ENCODE data around the gene CSNK1E.

The CSNK1E gene

GRCh38 chr22:38305471-38306448 is 11.5 kb downstream of the CSNK1E start:
- DNase-seq = no peak

- DNase-seq = no peak
These were observed 12.7 kb downstream of the CSNK1E start for GRCh38 chr22:38304526-38304925.

- no peak for DNase-seq
These were observed 13.3 kb downstream of the CSNK1E start for GRCh38 chr22:38303974-38304373.

DNA sequence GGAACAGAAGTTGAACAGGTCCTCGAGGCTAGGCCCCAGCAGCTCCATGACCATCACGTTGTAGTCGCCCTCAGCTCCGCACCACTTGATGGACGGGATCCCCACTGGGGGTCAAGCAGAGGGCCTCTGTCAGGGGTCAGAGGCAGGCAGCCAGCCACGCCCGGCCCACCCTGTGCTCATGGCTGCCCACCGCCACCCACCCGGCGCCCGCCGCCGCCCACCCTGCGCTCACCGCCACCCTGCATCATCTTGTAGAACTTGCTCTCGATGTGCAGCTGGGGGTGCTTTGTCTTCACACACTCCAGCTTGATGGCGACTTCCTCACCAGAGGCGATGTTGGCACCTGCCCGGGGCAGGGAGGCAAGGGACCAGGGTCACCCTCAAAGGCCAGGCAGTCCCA is 14.3 kb downstream of the CSNK1E start:
- no peak for DNase-seq

- DNase-seq = no peak
These were observed 16.3 kb downstream of the CSNK1E start for GRCh38 chr22:38300946-38301345.

- DNase-seq = no peak
These were observed 16.9 kb downstream of the CSNK1E start for GRCh38 chr22:38300197-38300945.

GRCh38 chr22:38299770-38300102 is 17.5 kb downstream of the CSNK1E start:
- DNase-seq = no peak

DNA sequence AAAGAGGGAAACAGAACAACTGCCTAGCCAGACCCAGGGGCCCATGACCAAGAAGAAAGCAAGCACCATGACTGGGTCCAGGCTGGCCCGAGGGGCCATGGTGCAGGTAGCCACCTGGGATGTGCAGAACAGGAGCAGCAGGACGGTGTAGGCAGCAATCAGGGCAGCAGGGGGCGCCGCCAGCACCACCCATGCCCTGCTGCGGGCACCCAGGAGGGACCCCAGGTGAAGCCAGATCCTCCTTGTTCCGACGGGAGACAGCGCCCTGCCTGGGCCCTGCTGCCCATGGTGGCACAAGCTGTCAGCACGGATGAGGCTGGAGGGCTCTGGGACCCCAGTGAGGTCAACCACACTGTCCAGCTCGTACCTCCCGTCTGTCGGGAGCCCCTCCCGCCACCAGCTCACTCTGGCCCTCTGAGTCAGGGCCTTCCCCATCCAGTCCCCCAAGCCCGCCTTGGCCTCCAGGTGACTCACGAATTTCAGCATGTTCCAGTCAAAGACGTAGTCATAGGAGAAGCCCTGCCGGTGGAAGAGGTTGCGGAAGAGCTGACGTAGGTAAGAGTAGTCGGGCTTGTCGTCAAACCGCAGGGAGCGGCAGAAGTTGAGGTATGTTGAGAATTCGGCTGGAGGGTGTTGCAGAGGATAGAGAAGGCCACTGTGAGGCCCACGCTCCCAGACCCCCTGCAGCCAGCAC is 18.8 kb downstream of the CSNK1E start:
- DNase-seq = no peak

GRCh38 chr22:38296372-38296771 is 20.9 kb downstream of the CSNK1E start:
- DNase-seq = no peak

- DNase-seq = no peak
These were observed 21.4 kb downstream of the CSNK1E start for GRCh38 chr22:38295863-38296262.

- no peak for DNase-seq
These were observed 21.9 kb downstream of the CSNK1E start for GRCh38 chr22:38295339-38295738.

DNA sequence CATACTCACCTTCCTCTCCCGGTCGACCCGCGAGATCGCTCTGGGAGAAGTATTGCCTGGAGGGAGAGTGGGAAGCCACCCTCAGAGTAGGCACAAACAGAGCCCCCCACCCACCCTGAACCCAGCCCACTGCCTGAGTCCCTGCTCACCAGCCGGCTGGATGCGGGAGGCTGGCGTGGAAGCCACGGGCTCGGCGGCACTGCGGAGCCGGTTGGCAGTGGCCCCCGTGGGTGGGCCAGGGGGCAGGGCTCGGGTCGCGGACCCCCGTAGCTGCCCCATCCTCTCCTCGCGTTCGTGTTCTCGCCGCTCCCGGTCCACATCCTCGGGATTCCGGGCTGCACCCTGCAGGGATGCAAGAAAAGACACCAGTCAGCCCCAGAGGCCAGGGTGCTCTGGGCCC is 23.0 kb downstream of the CSNK1E start:
- DNase-seq = no peak

DNA sequence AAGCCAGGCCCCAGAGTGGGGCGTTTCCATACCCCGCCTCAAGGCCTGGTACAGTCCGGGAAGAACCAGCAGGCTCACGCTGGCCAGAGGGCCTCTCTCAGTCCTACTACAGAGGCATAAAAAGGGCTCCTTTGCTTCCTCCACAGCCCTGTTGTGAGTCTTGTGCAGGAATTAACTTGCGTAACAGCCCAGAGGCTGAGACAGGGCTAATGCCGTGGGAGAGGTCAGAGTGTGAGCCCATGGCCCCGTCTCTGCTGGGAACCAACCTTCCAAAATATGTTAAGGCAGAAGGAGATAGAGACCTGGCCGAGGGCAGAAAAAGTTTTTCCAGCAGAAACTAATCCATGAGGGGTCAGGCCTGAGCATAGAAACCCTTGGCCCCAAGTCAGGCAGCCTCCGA is 24.5 kb downstream of the CSNK1E start:
- no peak for DNase-seq

GRCh38 chr22:38291201-38291777 is 25.9 kb downstream of the CSNK1E start:
- no peak for DNase-seq

- no peak for DNase-seq
These were observed 26.9 kb downstream of the CSNK1E start for GRCh38 chr22:38290347-38290746.

- DNase-seq = no peak
These were observed 27.6 kb downstream of the CSNK1E start for GRCh38 chr22:38289583-38290082.

GRCh38 chr22:38286915-38287669 is 30.1 kb downstream of the CSNK1E start:
- DNase-seq = no peak

DNA sequence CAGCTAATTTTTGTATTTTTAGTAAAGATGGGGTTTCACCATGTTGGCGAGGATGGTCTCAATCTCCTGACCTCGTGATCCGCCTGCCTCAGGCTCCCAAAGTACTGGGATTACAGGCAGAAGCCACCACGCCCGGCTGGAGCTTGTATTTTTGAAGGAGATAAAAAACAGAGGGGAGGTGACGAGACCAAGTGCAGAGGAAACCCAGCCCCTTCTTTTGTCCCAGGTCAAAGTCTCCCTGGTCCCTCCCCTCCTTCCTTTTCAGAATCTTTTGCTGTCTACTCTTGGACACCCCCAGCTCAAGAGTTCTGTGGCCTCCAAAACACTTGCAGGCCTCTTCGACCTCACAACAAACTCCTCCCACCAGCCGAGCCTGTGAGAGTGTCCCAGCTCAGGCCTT is 32.2 kb downstream of the CSNK1E start:
- no peak for DNase-seq

GRCh38 chr22:38284042-38284402 is 33.2 kb downstream of the CSNK1E start:
- DNase-seq = no peak

- no peak for DNase-seq
These were observed 34.8 kb downstream of the CSNK1E start for GRCh38 chr22:38282397-38282796.

DNA sequence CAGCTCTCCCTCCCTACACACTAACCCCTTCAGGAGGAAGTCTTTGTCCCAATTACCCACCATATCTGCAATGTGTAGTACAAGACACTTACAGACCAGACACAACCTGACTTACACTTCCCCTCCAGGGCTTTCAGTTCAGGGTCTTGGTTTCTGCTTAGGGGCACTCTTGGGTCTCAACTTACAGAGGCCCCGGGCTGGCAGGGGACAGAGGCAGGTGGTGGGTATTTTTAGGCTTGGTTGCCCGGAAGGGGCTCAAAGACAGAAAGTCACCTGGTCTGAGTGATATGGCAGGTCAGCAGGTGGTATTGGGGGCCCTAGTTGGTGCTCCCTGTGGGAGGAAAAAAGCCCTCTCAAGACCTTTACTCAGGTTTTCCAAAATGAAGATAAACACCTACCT is 41.1 kb downstream of the CSNK1E start:
- DNase-seq = no peak

GRCh38 chr22:38273135-38273826 is 44.0 kb downstream of the CSNK1E start:
- DNase-seq = no peak
